Heart left ventricle (tissue), 16 donors: Measurements from ENCODE around the gene CRACDL. TPM values are rescaled to one million over a fixed set of nuclear protein-coding genes. Genes with fewer than 3 reads are reported as not detected.

Source experiments
- ATAC-seq, 4 donors: fragments of 200-7000 bp; cut with Tn5 transposase; one replicate each; pipeline ENCODE4 v1.9.1; 2020 to 2022; ENCODE audit warnings: moderate library complexity in 4 of 4, mild to moderate bottlenecking in 3 of 4, moderate number of reproducible peaks in 1 of 4
- DNase-seq, 5 donors: peaks; one replicate each; pipeline ENCODE4 v3.0.0-alpha.2; 2020
- H3K27ac ChIP-seq, 12 donors: fragments of 200-600 bp; sonication (generic) in 4 of 12; one replicate each; pipeline versions ENCODE4 v1.5.0 to v1.8.0; 2016 to 2022; ENCODE audit warnings: mild to moderate bottlenecking in 2 of 12
- H3K27me3 ChIP-seq, 9 donors: fragments of 200-600 bp; sonication (generic) in 2 of 9; one replicate each; pipeline versions ENCODE4 v1.5.1 to v1.8.0; 2016 to 2022; ENCODE audit warnings: mild to moderate bottlenecking in 3 of 9
- H3K36me3 ChIP-seq, 9 donors: fragments of 200-600 bp; sonication (generic) in 2 of 9; one replicate each; pipeline versions ENCODE4 v1.5.0 to v1.8.0; 2018 to 2022; ENCODE audit warnings: mild to moderate bottlenecking in 2 of 9
- H3K4me1 ChIP-seq, 12 donors: fragments of 200-600 bp; sonication (generic) in 4 of 12; one replicate each; pipeline versions ENCODE4 v1.5.0 to v1.8.0; 2016 to 2022; ENCODE audit warnings: mild to moderate bottlenecking in 3 of 12
- H3K4me3 ChIP-seq, 12 donors: fragments of 200-600 bp; sonication (generic) in 4 of 12; one replicate each; pipeline versions ENCODE4 v1.5.0 to v1.8.0; 2017 to 2022; ENCODE audit warnings: mild to moderate bottlenecking in 9 of 12, moderate library complexity in 4 of 12
- H3K9me3 ChIP-seq, 12 donors: fragments of 200-600 bp; sonication (generic) in 4 of 12; one replicate each; pipeline versions ENCODE4 v1.5.0 to v1.8.0; 2016 to 2022; ENCODE audit warnings: mild to moderate bottlenecking in 1 of 12
- POLR2A ChIP-seq, 2 donors: fragments of 450-650 bp; IDR thresholded peaks; one replicate each; pipeline ENCODE4 v1.6.1; 2017; ENCODE audit warnings: antibody characterized with exemption in 2 of 2, mild to moderate bottlenecking in 2 of 2, moderate library complexity in 2 of 2
- WGBS, 4 donors: extraction: QIAGEN DNeasy Blood & Tissue Kit in 2 of 4; methylation state at CpG; one replicate each; pipeline versions ENCODE4 v1.1.5 to v1.1.7; 2013 to 2018; 5-methylcytosine and 5-hydroxymethylcytosine counted together
- intact Hi-C, 10 donors: fragments of 100-400 bp; cut with DNase I; formaldehyde crosslinking; loops; one replicate each; pipeline versions ENCODE4 v1.11.1 to v1.14.2; 2022
- polyA plus RNA-seq, 2 donors: library from polyadenylated mRNA; stranded (reverse); fragments of 200-250 nt; gene quantifications; one replicate each; pipeline ENCODE4 v1.2.3, GENCODE V29; 2013
- total RNA-seq, 9 donors: library from RNA; depleted of rRNA in 2 of 9; stranded (reverse); fragments of >200 nt in 2 of 9; fragmentation: NEBNext Ultra II Directional in 3 of 9; extraction: Animal tissue kit (Norgen Biotek cat#: 25700) in 3 of 9; gene quantifications; one replicate each; pipeline versions ENCODE4 v1.1.0 to v1.2.4, GENCODE V29; 2016 to 2023
- TF ChIP-seq, protein P1 (sequence below), 12 donors: fragments of 200-600 bp; sonication (generic) in 4 of 12; IDR thresholded peaks; one replicate each; pipeline versions ENCODE4 v1.5.0 to v1.8.0; 2018 to 2022; ENCODE audit warnings: antibody characterized with exemption in 12 of 12, mild to moderate bottlenecking in 5 of 12
- donor health status: ischemic (EF 13 %, LVEDD 7.1; RV severe dilation, severe dysfunction).
- donor health status: healthy with polysubstance abuse.
- donor health status: DM: no; HTN: yes; CAD: no.
- donor health status: DM: no; HTN: no; CAD: no.
- donor health status: ischemic (EF 25% LVEDD 6.9; RV normal size, moderate dysfunction).
- donor health status: ischemic (EF 25% LVEDD 5.7; RV mildly dilated, moderate dysfunction).
- donor health status: healthy.
- donor health status: DM: yes; HTN: yes; CAD: no.
- donor health status: ischemic (EF 35%, LVEDD 5.7; RV mildly dilated, moderate dysfunction).
- donor health status: nonischemic (EF 11% LVEDD 7.7; RV severe dilation, severe dysfunction).
- donor health status: DM: yes; HTN: yes; CAD: no.
- donor health status: PGD.
- donor health status: ischemic (EF 29% LVEDD 5.4; RV normal size, mild dysfunction).
- donor health status: nonischemic (EF 23%, LVEDD 6.1; RV moderate dilation, normal function).

Gene CRACDL
- total and polyA plus RNA-seq, 11 donors, result 1.1 to 7.4 (median 2.9) TPM

DNA sequence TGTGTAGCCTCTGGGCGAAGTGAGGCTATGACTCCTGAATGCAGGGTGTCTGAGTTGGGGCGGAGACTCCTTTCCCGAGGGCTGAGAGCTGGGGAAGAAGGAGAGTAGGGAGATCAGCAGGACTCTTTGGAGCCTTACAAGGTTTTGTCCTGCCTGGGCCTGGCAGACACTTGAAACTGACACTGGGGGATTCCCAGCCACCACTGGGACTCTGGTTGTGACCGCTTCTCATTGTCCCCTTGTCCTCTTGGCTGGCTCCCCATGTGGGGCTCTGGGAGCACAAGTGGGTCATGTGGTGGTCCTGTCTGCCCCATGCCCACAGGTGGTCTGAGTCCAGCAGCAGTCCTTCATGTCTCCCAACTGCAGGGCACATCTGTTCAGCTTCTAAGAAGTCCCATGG, 126.9 kb downstream of the CRACDL start:
- peaks cover 6 to 33% (median 22%) of the 10 kb centered on the region in 12 donors for H3K4me1 ChIP-seq
- no peaks in the 10 kb centered on the region for H3K36me3 ChIP-seq
- H3K27me3 ChIP-seq, result no peaks in the 10 kb centered on the region
- no peak for ATAC-seq
- H3K27ac ChIP-seq, result no peak overlapping the region
- DNase-seq, result no peak
- no peaks in the 10 kb centered on the region for H3K9me3 ChIP-seq
- H3K4me3 ChIP-seq, result no peak overlapping the region
- TF ChIP-seq POLR2A (IDR thresholded peaks at IDR 0.05), result no peak
- 79 to 90% (median 85%) methylated on average over 3 to 4 of the region's 4 CpGs for WGBS, 4 donors
- intact Hi-C loops, result no loop called here

DNA sequence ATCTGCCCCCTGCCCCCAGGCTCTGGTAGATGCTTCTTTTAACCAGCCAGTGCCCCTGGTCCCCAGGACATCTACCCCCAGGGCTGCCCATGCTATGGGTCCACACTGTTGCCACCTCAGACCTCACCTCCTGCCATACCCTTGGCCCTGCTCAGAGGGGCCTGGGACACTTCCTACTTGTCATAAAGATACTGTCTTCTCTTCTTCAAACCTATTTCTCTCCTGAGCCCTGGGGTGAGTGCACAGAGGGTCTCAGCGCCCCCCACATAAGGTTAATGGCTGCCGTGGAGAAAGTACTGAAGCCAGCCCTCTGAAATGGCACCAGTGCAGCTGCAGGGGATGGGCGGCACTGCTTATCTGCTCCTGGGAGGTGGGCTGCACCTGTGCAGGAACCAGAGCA, 127.5 kb downstream of the CRACDL start:
- WGBS, 4 donors, result 91 to 100% (median 97%) methylated on average over 3 of the region's 3 CpGs
- no peak overlapping the region for H3K4me3 ChIP-seq
- no peak for TF ChIP-seq POLR2A (IDR thresholded peaks at IDR 0.05)
- TF ChIP-seq, protein P1, sequence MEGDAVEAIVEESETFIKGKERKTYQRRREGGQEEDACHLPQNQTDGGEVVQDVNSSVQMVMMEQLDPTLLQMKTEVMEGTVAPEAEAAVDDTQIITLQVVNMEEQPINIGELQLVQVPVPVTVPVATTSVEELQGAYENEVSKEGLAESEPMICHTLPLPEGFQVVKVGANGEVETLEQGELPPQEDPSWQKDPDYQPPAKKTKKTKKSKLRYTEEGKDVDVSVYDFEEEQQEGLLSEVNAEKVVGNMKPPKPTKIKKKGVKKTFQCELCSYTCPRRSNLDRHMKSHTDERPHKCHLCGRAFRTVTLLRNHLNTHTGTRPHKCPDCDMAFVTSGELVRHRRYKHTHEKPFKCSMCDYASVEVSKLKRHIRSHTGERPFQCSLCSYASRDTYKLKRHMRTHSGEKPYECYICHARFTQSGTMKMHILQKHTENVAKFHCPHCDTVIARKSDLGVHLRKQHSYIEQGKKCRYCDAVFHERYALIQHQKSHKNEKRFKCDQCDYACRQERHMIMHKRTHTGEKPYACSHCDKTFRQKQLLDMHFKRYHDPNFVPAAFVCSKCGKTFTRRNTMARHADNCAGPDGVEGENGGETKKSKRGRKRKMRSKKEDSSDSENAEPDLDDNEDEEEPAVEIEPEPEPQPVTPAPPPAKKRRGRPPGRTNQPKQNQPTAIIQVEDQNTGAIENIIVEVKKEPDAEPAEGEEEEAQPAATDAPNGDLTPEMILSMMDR (IDR thresholded peaks at IDR 0.05), result no peak
- no peaks in the 10 kb centered on the region for H3K9me3 ChIP-seq
- no peaks in the 10 kb centered on the region for H3K36me3 ChIP-seq
- intact Hi-C loops, result no loop called here
- DNase-seq (no peak), ATAC-seq (no peak)
- H3K27me3 ChIP-seq, result no peaks in the 10 kb centered on the region
- no peak overlapping the region for H3K27ac ChIP-seq
- H3K4me1 ChIP-seq, result peaks cover 6 to 33% (median 22%) of the 10 kb centered on the region in 12 donors

DNA sequence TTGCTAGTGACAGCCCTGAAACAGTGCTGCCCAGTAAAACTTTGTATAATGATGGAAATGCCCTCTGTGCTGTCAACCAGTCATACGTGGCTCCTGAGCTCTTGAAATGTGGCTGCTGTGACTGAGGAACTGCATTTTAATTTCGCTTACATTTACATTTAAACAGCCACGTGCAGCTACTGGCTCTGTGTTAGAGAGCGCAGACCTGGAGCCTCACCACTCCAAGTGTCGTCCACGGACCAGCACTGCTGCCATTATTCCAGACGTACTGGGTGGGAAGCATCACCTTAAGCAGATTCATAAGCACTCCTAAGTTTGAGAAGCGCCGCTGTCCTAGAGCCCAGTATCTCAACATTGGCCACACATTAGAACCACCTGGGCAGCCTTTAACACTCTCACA, 128.1 kb downstream of the CRACDL start:
- intact Hi-C loops, result no loop called here

DNA sequence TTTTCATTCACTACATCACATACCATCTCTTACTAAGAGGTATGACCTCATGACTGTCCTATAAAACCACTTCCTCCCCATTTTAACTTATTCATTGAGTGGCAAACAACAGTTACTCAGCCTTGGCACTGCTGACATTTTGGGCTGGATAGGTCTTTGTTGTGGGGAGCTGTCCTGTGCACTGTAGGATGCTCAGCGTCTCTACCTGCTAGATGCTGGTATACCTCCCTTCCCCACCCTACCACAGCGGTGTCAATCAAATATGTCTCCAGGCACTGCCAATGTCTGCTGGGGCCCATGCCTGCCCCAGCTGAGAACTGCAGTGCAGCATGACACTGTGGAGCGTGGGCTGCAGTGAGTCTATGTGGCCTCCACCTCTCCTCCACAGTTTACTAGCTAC, 128.8 kb downstream of the CRACDL start:
- no peak for TF ChIP-seq POLR2A (IDR thresholded peaks at IDR 0.05)
- TF ChIP-seq, protein P1 (IDR thresholded peaks at IDR 0.05), result no peak
- Histone ChIP-seq H3K4me3 (no peak overlapping the region), H3K36me3 (no peaks in the 10 kb centered on the region), H3K27me3 (no peaks in the 10 kb centered on the region), H3K27ac (no peak overlapping the region), H3K4me1 (peaks cover 6 to 33% (median 22%) of the 10 kb centered on the region in 12 donors), H3K9me3 (no peaks in the 10 kb centered on the region)
- WGBS, 4 donors, result 93 to 98% (median 97%) methylated on average over 3 of the region's 3 CpGs
- DNase-seq (no peak), ATAC-seq (no peak)
- intact Hi-C loops, result no loop called here

More for the DNA sequence above, 128.1 kb downstream of the CRACDL start:
- no peak for TF ChIP-seq POLR2A (IDR thresholded peaks at IDR 0.05)
- TF ChIP-seq, protein P1 (IDR thresholded peaks at IDR 0.05), result no peak
- no peaks in the 10 kb centered on the region for H3K36me3 ChIP-seq
- H3K27me3 ChIP-seq, result no peaks in the 10 kb centered on the region
- H3K4me3 ChIP-seq, result no peak overlapping the region
- peaks cover 6 to 33% (median 22%) of the 10 kb centered on the region in 12 donors for H3K4me1 ChIP-seq
- no peak overlapping the region for H3K27ac ChIP-seq
- 86 to 95% (median 92%) methylated on average over 9 of the region's 9 CpGs for WGBS, 4 donors
- no peak for ATAC-seq
- DNase-seq, result no peak
- H3K9me3 ChIP-seq, result no peaks in the 10 kb centered on the region

DNA sequence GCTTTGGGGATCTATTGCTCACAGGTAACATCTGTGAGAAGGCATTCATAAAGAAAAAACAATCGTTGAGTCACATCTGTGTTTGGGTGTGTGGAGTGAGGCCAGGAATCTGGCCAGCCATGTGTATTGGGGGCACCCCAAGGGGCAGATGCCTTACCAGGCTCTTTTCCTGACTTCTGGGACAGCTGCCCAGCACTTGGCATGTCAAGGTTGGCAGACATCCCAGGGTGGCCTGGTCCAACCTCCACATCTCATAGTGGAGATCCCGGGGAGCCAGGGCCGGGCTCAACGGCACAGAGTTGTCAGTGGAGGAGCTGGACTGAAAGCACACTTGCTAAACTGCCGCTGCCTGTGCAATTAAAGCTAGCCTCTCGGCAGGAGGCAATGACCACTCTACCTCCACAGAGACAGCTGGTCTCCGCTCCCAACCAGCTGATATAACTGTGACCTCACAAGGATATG, 129.8 kb downstream of the CRACDL start:
- WGBS, 4 donors, result 35 to 50% (median 39%) methylated on average over 7 of the region's 7 CpGs

More for the DNA sequence above, 129.8 kb downstream of the CRACDL start:
- Histone ChIP-seq H3K27ac (peak overlapping the region in 11 of 12 donors; percentile 13 to 75 (median 52)), H3K4me1 (peaks cover 6 to 33% (median 22%) of the 10 kb centered on the region in 12 donors), H3K36me3 (no peaks in the 10 kb centered on the region), H3K4me3 (no peak overlapping the region), H3K9me3 (no peaks in the 10 kb centered on the region), H3K27me3 (no peaks in the 10 kb centered on the region)
- intact Hi-C loops, result no loop called here
- peak; percentile 92 to 95 (median 94) for ATAC-seq
- TF ChIP-seq POLR2A (IDR thresholded peaks at IDR 0.05), result no peak
- TF ChIP-seq, protein P1 (IDR thresholded peaks at IDR 0.05), result no peak
- peak; percentile 80 to 91 (median 87) for DNase-seq
